GM19099 (cell line): Measurements from ENCODE around the gene CRHBP.

Experiments
- POLR2A ChIP-seq: IDR thresholded peaks from 3 replicates; pipeline ENCODE4 v1.6.1; 2011; ENCODE audit warnings: low read depth; ENCODE audit not compliant: insufficient read length; ENCODE audit errors: extremely low read depth

The CRHBP gene

DNA sequence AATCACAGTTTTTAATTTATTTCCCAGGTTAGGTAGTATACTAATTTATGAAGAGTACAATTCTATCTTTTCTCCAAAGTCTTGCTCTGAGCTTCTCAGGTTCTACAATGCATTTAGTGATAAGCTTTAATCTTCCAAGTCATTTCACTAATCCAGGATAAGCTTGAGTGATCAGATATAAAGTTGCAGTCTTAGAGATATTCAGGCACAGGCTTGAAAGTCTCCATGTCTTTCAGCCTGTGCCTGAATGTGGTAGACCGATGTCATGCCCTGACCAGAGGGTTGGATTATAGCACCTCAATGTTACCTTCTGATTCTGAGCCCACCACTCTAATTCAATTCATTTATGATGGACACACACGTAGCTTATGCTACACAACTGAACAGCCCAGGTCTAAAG is 3.2 kb downstream of the CRHBP start:
- no peak for TF ChIP-seq POLR2A

DNA sequence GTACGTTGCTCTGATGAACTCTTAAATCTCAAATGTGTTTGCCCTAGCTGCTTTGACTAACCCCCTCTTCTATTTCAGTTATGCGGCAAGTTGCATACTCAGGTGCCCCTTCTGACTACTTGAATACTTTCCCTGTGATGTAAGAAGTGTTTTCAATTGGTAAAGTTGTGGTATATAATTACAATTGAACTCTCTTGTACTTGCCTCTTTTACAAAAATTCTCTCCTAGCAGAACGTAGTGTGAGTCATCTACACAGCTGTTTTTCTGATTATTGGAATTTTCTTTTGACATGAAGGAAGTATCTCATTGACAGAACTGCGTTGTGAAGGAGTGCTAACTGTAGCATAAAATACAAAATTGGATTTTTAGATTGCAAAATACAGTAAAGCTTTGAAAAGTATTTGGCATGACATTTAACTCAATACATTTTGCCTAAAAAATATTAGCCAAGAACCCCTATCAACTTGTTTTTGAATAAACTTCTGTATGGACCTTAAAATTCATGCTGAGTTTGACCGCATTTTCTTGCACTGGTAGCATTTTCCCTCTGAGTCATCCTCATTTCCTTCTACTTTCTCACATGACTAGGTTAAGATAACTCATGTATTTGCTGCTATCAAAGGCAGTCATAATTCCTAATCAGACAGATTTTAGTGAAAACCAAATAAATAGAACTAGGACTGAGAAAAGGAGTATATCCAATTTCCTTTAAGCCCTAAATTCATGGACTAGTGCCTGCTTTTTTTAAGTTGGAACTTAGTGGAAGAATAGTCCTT is 6.3 kb downstream of the CRHBP start:
- TF ChIP-seq POLR2A, result no peak

DNA sequence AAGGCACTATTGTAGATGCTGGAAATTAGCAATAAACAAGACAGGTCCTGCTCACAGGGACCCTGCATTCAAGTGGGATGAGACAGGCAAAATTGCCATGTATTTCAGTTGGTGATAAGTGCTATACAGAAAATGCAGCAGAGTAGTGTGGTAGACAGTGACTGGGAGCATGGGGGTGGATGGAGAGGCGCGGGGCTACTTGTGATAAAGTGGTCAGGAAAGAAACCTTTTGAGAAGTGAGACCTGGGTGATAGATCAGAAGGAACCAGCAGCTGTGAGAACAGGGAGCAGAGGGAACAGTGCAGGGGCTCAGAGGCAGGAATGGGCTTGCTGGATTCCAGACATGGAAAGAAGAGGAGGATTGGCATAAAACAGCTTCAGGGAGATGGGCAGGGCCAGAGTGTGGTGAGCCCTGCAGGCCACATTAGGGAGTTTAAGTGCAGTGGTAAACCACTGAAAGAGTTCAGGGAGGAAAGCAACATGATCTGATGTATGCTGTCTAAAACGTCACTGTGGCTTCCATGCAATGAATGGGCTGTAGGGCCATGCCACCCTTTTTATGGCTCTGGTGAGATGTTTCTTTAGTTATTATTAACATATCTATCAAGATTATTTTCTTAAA is 7.3 kb downstream of the CRHBP start:
- no peak for TF ChIP-seq POLR2A

DNA sequence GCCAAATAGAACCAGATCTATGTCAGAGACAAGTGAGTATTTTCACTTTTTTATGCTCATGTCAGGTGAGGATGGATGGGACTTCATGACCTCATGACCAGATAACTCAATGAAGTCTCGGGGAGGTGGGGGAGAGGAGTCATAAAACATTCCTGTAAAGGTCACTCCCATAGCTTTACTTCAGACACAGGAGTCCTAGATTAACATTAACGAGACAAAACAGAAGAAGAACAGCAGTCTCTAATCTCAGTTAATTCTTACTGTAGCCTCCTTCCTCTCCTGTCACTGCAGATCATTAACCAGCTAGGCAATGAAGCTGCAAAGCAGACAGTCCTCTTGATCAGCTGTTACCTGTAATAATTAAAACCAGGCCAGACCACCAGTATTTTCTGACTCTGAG is 11.2 kb downstream of the CRHBP start:
- no peak for TF ChIP-seq POLR2A

DNA sequence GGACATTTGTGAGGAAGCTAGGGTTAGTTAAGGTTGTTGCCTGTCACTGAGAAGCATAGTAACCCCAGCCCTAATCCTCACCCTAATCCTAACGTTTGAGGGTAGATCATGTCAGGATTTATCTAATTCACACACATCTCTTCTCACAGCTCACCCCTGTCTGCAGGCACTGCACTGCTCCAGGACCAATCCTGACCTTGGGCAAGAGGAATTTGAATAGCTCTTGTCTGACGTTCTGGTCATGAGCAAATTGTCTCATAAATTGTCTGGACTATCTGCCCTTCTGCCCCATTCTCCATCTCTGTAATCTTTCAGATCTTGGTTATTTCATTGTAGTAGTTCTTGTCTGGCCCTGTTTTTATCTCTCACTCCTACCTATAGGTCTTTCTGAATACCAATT is 18.7 kb downstream of the CRHBP start:
- no peak for TF ChIP-seq POLR2A

DNA sequence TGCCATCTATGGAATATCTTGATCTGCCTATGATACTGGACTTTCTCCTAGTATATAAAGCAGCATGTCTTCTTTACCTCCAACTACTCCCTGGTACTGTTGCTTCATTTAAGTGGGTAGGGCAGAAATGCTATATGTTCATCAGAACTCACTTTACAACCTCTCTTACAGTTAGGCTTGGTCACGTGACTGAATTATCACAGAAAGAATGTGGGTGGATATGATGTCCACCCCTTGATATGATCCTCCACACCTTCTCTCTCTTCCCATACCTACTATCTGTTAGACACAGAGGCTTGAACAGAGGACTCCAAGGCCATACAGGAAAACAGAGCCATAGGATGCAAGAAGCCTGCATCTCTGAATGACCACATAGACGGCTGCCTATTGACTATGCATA is 19.8 kb downstream of the CRHBP start:
- TF ChIP-seq POLR2A, result no peak

DNA sequence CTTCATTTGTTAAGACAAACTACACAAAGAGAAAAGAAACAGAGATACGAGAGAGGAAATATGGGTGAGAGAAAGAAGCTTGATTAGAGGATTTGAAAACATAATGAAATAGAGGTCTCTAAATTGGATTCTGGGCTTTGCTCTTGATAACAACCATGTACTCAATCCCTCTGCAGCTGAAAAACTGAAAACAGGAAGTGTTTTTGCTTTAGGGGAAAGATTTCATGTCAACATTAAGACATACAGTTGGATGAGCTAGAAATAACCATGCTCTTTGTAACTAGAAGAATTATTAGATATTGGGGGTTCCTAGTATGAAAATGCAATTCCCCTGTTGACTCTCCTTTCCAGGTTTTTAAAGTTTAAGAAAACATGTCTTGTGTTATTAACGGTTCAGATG is 21.9 kb downstream of the CRHBP start:
- no peak for TF ChIP-seq POLR2A

DNA sequence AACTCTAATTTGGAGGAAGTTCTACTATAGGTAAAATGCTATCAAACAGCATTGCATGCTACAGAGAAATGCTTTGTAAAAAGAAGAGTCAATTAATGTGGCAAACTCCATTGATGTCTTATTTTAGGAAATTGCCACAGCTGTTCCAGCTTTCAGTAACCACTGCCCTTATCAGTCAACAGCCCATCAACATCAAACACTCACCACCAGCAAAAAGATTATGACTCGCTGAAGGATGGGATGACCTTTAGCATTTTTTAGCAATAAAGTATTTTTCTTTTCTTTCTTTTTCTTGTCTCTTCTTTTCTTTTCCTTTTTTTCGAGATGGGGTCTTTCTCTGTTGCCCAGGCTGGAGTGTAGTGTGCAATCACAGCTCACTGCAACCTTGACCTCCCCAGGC is 26.0 kb downstream of the CRHBP start:
- TF ChIP-seq POLR2A, result no peak

DNA sequence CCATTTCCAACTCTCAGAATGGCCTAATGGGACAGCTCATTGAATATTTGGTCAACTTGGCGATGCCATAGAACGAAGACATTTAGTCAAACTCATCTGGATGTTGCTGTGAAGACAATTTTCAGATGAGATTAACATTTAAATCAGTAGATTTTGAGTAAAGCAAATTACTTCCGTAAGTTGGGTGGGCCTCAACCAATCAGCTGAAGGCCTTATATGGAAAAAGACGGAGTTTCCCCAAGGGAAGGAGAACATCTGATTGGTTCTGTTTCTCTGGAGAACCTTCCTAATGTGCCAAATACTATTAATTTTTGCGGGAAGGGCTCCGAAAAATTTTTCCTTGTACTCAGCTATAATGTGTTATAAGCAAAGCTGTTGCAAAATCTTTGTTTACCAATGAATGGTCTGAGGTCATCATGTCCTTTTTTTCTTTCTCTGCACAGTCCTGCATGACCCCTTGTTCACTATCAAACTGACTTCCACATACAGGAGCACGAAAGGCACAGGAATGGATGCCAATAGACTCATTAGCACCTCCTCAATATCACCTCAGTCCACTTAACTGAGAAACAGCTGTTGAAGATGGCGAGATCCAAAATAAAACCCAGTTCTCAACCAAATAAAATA is 27.8 kb downstream of the CRHBP start:
- TF ChIP-seq POLR2A, result no peak

DNA sequence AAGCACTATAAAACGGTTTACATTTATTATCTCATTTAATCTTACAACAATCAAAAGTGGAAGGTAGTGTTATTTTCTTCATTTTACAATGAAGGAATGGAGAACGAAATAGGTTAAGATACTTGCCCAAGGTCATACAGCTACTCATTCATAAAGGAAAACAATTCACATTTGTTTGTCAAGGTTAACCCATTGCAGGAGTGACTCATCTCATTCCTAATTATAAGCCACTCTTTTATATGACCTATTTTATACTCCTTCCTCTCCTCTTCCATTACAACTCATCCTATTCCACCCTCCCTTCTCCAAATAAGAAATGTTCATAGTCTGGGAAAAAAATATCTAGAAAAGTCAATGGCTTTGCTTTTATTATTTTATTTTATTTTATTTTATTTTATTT is 29.6 kb downstream of the CRHBP start:
- no peak for TF ChIP-seq POLR2A

DNA sequence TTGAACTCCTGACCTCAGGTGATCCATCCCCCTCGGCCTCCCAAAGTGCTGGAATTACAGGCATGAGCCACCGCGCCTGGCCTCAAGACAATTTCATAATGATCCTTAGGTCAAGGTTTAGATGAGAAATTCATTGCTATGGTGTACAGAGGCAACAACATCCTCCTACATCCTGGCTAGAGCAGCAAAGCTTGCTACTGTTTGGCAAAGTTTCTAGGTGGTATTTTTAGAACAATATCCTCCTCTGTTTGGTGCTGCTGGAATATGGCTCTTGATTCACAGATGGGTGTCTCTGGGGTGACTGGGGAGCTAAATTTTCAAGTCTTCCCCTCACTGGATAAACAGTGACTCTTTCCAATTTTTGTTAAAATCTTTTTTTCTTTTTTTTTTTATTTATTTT is 30.6 kb downstream of the CRHBP start:
- no peak for TF ChIP-seq POLR2A

DNA sequence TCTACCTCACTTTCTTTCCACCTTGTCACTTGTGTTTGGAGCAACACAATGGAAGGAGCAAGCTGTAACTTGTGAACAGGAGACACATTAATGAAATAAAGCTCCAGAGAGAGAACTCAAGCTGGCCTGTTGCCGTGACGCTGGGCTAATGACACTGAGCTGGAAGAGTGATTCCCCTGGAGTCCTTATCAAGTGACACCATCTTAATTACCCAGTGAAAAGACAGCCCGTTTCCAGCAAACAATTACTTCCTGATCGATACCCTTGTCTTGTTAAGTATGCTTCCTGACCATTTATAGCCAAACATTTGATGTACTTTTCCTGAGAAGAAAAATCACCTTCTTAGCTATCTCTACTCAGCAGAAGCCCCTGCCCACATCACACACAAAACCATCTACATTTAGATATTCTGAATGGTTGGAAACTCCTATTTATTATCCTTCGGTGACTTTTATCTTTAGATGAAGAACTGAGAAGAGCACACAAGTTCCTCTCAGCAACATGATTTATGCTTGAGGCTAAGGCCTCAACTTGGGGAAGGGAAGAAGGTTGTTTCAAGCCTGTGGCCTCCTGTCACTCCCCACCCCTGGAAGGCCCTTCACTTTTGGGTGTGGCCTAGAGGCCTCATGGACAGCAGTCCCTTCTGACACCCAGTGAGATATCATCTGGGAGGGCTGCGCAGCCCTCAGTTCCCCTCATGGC is 34.1 kb downstream of the CRHBP start:
- no peak for TF ChIP-seq POLR2A

DNA sequence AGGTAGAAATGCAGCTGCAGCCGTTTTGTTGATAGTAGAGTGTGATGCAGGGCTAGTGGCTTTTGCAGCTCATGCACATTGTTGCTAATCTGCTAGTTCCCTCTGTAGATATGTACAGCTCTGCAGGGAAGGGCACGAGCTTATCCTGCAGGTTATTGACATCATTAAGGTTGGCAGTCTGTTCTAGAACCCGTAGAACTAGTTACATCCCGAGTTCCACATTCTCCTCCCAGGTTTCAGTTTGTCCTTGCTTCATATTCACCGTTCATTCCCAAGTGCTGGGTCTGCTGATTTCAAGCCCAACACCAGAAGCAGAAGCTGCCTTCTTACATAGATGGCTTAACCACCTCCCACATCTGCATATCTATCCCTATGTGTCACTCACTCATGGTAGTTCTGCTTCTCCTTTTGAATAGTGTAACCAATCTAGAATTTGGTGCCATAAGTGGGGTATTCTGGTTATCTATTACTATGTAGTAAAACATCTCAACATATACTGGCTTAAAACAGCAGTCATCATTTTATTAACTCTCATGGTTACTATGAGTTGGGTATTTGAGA is 38.1 kb downstream of the CRHBP start:
- TF ChIP-seq POLR2A, result no peak

DNA sequence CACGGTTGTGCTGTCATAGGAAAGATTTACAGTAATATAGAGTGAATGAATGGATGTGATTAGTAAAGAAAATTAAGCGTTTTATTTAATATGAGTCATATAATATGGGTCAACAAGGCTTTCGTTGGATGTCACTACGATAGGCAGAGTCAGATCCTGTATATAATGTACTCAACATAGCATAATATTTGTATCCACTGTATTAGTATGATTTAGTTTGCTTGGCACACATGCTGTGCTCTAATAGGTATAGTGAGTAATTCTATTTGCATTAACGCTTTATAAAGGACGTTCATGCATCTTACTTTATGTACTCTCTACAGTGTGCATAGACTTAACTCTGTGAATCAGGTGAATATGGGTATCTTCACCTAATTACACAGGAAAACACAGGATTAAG is 41.5 kb downstream of the CRHBP start:
- TF ChIP-seq POLR2A, result no peak

DNA sequence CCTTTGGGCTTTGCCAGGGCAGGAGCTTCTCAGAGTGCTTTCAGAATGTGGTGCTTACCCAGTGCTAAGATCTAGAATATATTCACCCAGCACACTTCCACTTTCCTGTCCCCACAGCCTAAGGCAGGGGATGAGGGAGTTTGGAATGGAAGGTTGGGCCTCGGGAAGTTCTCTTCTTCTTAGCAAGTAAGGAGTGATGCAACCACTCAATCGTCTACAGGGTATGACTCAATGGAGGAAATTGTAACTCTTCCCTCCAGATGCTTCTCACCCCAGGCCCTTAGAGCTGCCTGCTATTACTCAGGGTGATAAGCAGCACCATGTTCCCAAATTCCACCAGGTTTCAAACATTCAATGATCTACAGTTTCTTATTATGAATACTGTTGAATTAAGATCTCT is 46.6 kb downstream of the CRHBP start:
- TF ChIP-seq POLR2A, result no peak
